Measurements from ENCODE around the gene BCAR3.
A peak's percentile ranks its signal among the peaks of the same experiment; 100 is the strongest.
"Not testable (repeated sequence)": the region's sequence is repeated elsewhere in the genome, so short reads cannot be mapped to it uniquely, and the experiment has no call there.

The BCAR3 gene

GRCh38 chr1:93686504-93687250 lies 5.0 kb upstream of the BCAR3 start:
- DNase-seq = no peak

- no peak for DNase-seq
Observed at GRCh38 chr1:93685918-93686317, 4.3 kb upstream of the BCAR3 start.

DNA sequence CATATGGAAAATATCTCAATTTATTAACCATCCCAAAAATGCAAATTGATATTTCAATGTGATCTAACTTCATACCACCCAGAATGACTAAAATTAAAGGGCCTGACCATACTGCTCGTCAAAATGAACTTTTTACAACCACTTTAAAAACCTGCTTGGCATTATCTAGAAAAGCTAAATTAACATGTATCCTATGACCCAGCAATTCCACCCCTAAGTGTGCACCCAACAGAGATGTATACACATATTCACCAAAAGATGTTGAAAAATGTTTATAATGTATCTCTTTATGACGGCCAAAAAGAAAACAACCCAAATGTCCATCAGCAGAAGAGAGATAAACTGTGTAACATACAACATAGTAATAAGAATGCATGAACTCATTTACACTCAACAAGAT lies 1.6 kb upstream of the BCAR3 start:
- DNase-seq = no peak

DNA sequence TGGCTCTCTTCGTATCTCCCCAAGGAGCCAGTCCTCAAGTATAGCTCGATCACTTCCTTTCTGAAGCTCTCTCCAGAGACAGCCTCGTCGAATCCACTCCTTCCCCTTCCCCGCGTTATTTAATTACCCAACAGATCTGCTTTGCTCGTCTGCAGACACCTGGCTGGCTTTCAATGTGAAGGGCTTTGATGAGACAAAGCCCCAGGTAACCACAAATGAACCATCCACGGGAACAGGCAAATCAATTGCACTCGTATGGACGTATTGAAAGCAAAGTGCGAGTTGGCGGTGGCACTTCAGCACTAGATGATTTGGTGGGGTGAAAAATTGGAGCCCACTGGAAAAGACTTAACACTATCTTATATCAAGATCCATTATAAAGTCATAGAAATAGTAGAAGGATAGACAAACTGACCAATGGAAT lies 364 bp upstream of the BCAR3 start:
- DNase-seq = no peak

DNA sequence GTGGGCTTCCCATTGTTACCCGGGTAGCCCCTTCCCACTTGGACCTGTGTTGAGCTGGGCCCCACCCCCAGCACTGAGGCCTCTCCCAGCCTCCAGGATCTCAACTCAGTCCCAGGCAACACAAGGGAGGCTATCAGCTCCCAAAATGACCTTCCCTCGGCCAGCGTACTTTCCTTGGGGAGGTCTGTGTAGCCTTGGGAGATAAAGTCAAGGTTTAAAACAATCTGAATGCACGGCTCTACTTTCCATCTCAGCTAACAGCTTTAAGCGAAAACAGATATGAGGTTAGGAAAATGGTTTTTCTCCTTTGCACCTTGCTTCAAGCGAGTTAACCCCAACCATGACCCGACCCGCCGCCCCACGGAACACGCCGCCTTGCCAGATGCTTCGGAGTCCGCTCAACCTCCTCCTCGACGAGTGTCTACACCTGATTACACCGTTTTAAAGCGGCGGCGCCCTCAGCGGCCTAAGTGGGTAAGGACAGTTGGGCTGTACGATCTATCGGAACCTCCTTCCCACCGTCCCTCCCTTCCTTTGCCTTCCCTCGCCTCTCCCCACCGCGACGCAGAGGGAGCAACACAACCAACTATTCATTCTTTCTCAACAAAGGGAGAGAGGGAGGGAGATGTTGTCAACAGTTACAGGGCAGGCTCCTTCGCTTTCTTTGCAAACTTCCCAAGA lies 1.1 kb downstream of the BCAR3 start:
- peak; percentile 22 for DNase-seq

- no peak for DNase-seq
Observed at GRCh38 chr1:93680076-93680419, 1.6 kb downstream of the BCAR3 start.

GRCh38 chr1:93679546-93679945 lies 2.1 kb downstream of the BCAR3 start:
- DNase-seq = no peak

DNA sequence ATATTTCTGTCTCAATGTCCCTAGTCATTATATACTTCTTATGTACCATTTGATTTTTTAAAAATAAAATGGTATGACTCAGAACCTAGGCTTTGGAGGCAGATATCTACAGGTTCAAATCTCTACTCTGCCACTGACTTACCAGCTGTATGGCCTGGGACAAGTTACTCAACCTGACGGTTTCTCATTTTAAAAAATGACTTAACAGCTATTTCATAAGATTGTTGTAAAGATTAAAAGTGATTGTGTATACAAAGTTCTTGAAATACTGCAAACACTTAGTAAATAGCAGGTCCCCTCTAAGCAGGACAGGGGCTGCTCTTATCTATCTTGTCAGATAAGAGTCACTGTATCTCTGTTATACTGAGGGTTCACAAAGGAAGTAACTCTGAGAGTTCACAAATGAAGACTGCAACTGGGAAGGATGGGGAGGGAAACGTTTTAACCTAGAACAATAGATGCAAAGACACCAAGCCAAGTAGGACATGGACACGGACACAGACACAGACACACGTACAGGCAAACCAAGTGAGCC lies 2.6 kb downstream of the BCAR3 start:
- no peak for DNase-seq

- DNase-seq = no peak
Observed at GRCh38 chr1:93678491-93678890, 3.1 kb downstream of the BCAR3 start.

DNA sequence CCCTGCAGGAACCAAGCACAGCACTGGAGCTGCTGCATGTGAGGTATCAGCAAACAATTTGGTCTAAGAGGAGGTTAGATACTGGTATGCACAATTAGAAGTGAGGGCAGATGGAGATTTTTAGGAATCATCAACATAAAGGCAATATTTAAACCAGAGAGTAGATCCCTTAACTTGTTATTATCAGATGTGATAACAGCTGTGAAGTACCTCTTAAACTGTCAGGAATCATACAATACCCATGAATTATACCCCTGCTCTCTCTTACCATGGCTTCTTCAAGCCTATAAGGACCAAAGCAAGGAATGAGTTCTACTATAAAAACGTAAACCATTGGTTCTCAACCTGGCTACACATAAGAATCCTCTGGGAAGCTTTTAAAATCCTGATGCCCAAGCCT lies 3.9 kb downstream of the BCAR3 start:
- no peak for DNase-seq

DNA sequence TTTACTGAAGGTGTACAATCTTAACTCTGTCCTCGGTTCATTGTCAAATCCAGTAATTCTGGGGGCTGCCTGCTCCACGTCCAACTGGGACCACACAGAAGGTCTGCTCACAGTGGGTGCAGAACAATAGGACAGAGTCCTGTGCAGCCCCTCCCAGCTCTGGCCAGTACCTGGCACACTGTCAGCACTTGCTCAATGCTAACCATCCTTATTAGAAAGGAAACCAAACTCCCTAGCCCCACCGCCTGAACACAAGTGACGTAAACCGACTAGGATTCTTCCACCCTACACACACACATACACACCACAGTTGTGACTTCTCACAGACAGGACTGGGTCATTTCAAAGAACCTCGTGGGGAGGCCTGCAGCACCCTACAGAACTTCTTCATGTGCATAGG lies 5.2 kb downstream of the BCAR3 start:
- no peak for DNase-seq

- no peak for DNase-seq
Observed at GRCh38 chr1:93675931-93676330, 5.7 kb downstream of the BCAR3 start.

GRCh38 chr1:93675271-93675670 lies 6.4 kb downstream of the BCAR3 start:
- DNase-seq = no peak

GRCh38 chr1:93674071-93674470 lies 7.6 kb downstream of the BCAR3 start:
- DNase-seq = not testable (repeated sequence)

- DNase-seq = no peak
Observed at GRCh38 chr1:93673163-93673829, 8.3 kb downstream of the BCAR3 start.

GRCh38 chr1:93672477-93673162 lies 9.0 kb downstream of the BCAR3 start:
- no peak for DNase-seq

GRCh38 chr1:93672069-93672468 lies 9.6 kb downstream of the BCAR3 start:
- DNase-seq = no peak

GRCh38 chr1:93671099-93671621 lies 10.5 kb downstream of the BCAR3 start:
- DNase-seq = no peak

GRCh38 chr1:93670141-93670540 lies 11.5 kb downstream of the BCAR3 start:
- no peak for DNase-seq

DNA sequence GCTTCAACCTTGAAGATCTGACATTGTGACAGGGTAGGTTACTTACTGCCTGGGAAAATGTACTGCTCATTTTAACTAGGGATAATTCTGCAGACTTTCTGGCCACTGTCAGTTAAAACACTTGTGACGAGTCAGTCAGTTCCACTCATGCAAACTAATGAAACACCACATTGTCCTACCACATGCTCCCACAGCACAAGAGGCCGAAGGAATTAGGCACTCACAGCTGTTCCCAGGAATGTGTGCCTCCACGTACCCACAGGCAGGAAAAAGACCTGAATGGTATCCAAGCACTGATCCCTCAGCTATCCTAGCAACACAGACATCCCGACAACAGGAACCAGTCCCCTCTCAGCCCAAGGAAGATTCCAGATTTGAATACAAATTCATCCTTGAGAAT lies 12.3 kb downstream of the BCAR3 start:
- DNase-seq = no peak

- no peak for DNase-seq
Observed at GRCh38 chr1:93668951-93669350, 12.7 kb downstream of the BCAR3 start.

DNA sequence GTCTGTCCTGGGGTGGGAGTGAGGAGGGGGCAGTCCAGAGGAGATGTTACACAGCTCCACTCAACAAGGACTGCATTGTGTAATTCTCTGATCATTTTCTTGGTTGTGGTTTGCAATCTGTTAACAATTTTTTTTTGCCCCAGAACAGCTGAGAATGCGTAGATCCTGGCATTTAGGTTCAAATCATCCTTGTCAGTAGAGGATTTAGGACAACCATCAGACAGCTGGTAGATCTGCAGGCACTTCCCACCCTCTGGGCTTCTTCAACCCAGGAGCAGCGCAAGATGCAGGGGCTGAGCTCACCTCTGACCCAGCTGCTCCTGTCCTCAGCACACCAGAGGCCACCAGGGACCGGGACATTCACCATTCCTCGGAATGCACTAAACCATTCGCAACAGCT lies 13.5 kb downstream of the BCAR3 start:
- DNase-seq = no peak

- no peak for DNase-seq
Observed at GRCh38 chr1:93667642-93668041, 14.0 kb downstream of the BCAR3 start.
